ENCODE results near the gene SLC7A7.
A peak's percentile ranks its signal among the peaks of the same experiment; 100 is the strongest.
"Not testable (repeated sequence)": the region's sequence is repeated elsewhere in the genome, so short reads cannot be mapped to it uniquely, and the experiment has no call there.

SLC7A7 gene

GRCh38 chr14:22822571-22823098 lies 7.4 kb upstream of the SLC7A7 start:
- peak; percentile 44 for FAIRE-seq

GRCh38 chr14:22822016-22822570 lies 6.9 kb upstream of the SLC7A7 start:
- DNase-seq (ENCODE audit: extremely low spot score, insufficient read length, low read depth) = no peak
- FAIRE-seq = no peak

More at GRCh38 chr14:22822571-22823098, 7.4 kb upstream of the SLC7A7 start:
- no peak for DNase-seq (ENCODE audit: extremely low spot score, insufficient read length, low read depth)

- FAIRE-seq = no peak
- DNase-seq (ENCODE audit: extremely low spot score, insufficient read length, low read depth) = no peak
Observed at GRCh38 chr14:22821193-22822015, 6.2 kb upstream of the SLC7A7 start.

GRCh38 chr14:22820731-22821130 lies 5.5 kb upstream of the SLC7A7 start:
- no peak for FAIRE-seq
- no peak for DNase-seq (ENCODE audit: extremely low spot score, insufficient read length, low read depth)

GRCh38 chr14:22819151-22819988 lies 4.1 kb upstream of the SLC7A7 start:
- no peak for DNase-seq (ENCODE audit: extremely low spot score, insufficient read length, low read depth)
- FAIRE-seq = peak; percentile 18

- DNase-seq (ENCODE audit: extremely low spot score, insufficient read length, low read depth) (no peak), FAIRE-seq (no peak)
Observed at GRCh38 chr14:22814373-22814772, 862 bp downstream of the SLC7A7 start.

GRCh38 chr14:22813145-22813544 lies 2.1 kb downstream of the SLC7A7 start:
- no peak for FAIRE-seq

GRCh38 chr14:22812744-22813143 lies 2.5 kb downstream of the SLC7A7 start:
- DNase-seq (ENCODE audit: extremely low spot score, insufficient read length, low read depth) = no peak
- no peak for FAIRE-seq

More at GRCh38 chr14:22813145-22813544, 2.1 kb downstream of the SLC7A7 start:
- no peak for DNase-seq (ENCODE audit: extremely low spot score, insufficient read length, low read depth)

GRCh38 chr14:22811722-22812121 lies 3.5 kb downstream of the SLC7A7 start:
- FAIRE-seq (no peak), DNase-seq (ENCODE audit: extremely low spot score, insufficient read length, low read depth) (no peak)

- FAIRE-seq (no peak), DNase-seq (ENCODE audit: extremely low spot score, insufficient read length, low read depth) (no peak)
Observed at GRCh38 chr14:22808388-22809209, 6.6 kb downstream of the SLC7A7 start.

GRCh38 chr14:22807432-22808087 lies 7.7 kb downstream of the SLC7A7 start:
- DNase-seq (ENCODE audit: extremely low spot score, insufficient read length, low read depth) (no peak), FAIRE-seq (no peak)

- not testable (repeated sequence) for FAIRE-seq; DNase-seq (ENCODE audit: extremely low spot score, insufficient read length, low read depth)
Observed at GRCh38 chr14:22805235-22805634, 10.0 kb downstream of the SLC7A7 start.

- no peak for FAIRE-seq
- no peak for DNase-seq (ENCODE audit: extremely low spot score, insufficient read length, low read depth)
Observed at GRCh38 chr14:22803687-22803974, 11.6 kb downstream of the SLC7A7 start.

- peak; percentile 70 for FAIRE-seq
- no peak for DNase-seq (ENCODE audit: extremely low spot score, insufficient read length, low read depth)
Observed at GRCh38 chr14:22802860-22803686, 12.2 kb downstream of the SLC7A7 start.

GRCh38 chr14:22801716-22802115 lies 13.5 kb downstream of the SLC7A7 start:
- DNase-seq (ENCODE audit: extremely low spot score, insufficient read length, low read depth) (no peak), FAIRE-seq (no peak)

- DNase-seq (ENCODE audit: extremely low spot score, insufficient read length, low read depth) (no peak), FAIRE-seq (no peak)
Observed at GRCh38 chr14:22800346-22800745, 14.9 kb downstream of the SLC7A7 start.

GRCh38 chr14:22798528-22798927 lies 16.7 kb downstream of the SLC7A7 start:
- no peak for DNase-seq (ENCODE audit: extremely low spot score, insufficient read length, low read depth)
- FAIRE-seq = no peak
